HG03521 (cell line): ENCODE measurements around the gene KLHL3.

Experiments
- ATAC-seq: cut with Tn5 transposase; IDR thresholded peaks from one replicate; pipeline ENCODE4 v1.9.1; 2021; ENCODE audit warnings: mild to moderate bottlenecking, moderate library complexity; ENCODE audit not compliant: unreplicated experiment

KLHL3 gene

GRCh38 chr5:137615171-137615775 is 120.6 kb downstream of the KLHL3 start:
- no peak for ATAC-seq

- no peak for ATAC-seq
Observed at GRCh38 chr5:137613554-137614265, 122.2 kb downstream of the KLHL3 start.

- ATAC-seq, result no peak
Observed at GRCh38 chr5:137612576-137612975, 123.3 kb downstream of the KLHL3 start.

GRCh38 chr5:137611794-137612435 is 124.0 kb downstream of the KLHL3 start:
- no peak for ATAC-seq

GRCh38 chr5:137611011-137611580 is 124.8 kb downstream of the KLHL3 start:
- no peak for ATAC-seq

GRCh38 chr5:137610598-137610997 is 125.3 kb downstream of the KLHL3 start:
- ATAC-seq, result no peak

GRCh38 chr5:137609127-137609526 is 126.8 kb downstream of the KLHL3 start:
- no peak for ATAC-seq

- ATAC-seq, result no peak
Observed at GRCh38 chr5:137607771-137608170, 128.1 kb downstream of the KLHL3 start.

- no peak for ATAC-seq
Observed at GRCh38 chr5:137606401-137606800, 129.5 kb downstream of the KLHL3 start.

- no peak for ATAC-seq
Observed at GRCh38 chr5:137605411-137605810, 130.5 kb downstream of the KLHL3 start.

GRCh38 chr5:137604348-137605095 is 131.4 kb downstream of the KLHL3 start:
- no peak for ATAC-seq

- no peak for ATAC-seq
Observed at GRCh38 chr5:137603891-137604290, 132.0 kb downstream of the KLHL3 start.

- no peak for ATAC-seq
Observed at GRCh38 chr5:137603356-137603755, 132.5 kb downstream of the KLHL3 start.

- no peak for ATAC-seq
Observed at GRCh38 chr5:137602721-137603273, 133.1 kb downstream of the KLHL3 start.

- ATAC-seq, result no peak
Observed at GRCh38 chr5:137600721-137601360, 135.0 kb downstream of the KLHL3 start.

- no peak for ATAC-seq
Observed at GRCh38 chr5:137599457-137599856, 136.4 kb downstream of the KLHL3 start.

- no peak for ATAC-seq
Observed at GRCh38 chr5:137598399-137598798, 137.5 kb downstream of the KLHL3 start.

- ATAC-seq, result no peak
Observed at GRCh38 chr5:137596941-137597340, 138.9 kb downstream of the KLHL3 start.

- no peak for ATAC-seq
Observed at GRCh38 chr5:137595396-137596079, 140.4 kb downstream of the KLHL3 start.

- ATAC-seq, result no peak
Observed at GRCh38 chr5:137594717-137595116, 141.2 kb downstream of the KLHL3 start.
